Measurements from ENCODE around the gene C2CD4B.

DNA sequence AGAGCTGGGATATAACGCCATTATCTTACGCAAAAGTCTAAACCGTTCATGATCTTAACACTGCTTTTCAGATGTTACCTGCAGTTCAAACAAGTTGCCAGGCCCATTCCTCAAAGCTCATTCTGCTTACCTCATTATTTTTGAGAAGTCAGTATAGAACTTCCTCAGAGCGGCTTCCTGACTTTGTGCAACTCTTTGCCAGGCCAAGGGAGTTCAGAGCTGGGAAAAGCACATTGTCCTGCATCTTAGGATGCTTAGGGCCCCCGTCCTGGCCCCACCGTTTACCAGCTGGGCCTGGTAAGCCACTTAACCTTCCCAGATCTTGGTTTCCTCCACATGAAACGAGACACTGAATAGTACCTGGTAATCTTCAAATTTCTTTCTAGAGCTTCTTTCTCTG lies 6.8 kb upstream of the C2CD4B start:
- TF ChIP-seq, protein P1, sequence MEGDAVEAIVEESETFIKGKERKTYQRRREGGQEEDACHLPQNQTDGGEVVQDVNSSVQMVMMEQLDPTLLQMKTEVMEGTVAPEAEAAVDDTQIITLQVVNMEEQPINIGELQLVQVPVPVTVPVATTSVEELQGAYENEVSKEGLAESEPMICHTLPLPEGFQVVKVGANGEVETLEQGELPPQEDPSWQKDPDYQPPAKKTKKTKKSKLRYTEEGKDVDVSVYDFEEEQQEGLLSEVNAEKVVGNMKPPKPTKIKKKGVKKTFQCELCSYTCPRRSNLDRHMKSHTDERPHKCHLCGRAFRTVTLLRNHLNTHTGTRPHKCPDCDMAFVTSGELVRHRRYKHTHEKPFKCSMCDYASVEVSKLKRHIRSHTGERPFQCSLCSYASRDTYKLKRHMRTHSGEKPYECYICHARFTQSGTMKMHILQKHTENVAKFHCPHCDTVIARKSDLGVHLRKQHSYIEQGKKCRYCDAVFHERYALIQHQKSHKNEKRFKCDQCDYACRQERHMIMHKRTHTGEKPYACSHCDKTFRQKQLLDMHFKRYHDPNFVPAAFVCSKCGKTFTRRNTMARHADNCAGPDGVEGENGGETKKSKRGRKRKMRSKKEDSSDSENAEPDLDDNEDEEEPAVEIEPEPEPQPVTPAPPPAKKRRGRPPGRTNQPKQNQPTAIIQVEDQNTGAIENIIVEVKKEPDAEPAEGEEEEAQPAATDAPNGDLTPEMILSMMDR (IDR thresholded peaks at IDR 0.05) = no peak
- no peak for TF ChIP-seq POLR2A (IDR thresholded peaks at IDR 0.05)

Measured in Peyer's patch (tissue), 4 donors.